Activated CD4-positive, alpha-beta T cell treated with anti-CD3 and anti-CD28 coated beads, Interleukin-2, amount 50 U/mL, for 48 hours (primary cell): ENCODE data around the gene ECEL1.
A peak's percentile ranks its signal among the peaks of the same experiment; 100 is the strongest.
"Not testable (repeated sequence)": the region's sequence is repeated elsewhere in the genome, so short reads cannot be mapped to it uniquely, and the experiment has no call there.

Source experiments
- DNase-seq, 2 experiments: peaks; one replicate each; pipeline ENCODE4 v3.0.0-alpha.2; 2020

Gene ECEL1, protein sequence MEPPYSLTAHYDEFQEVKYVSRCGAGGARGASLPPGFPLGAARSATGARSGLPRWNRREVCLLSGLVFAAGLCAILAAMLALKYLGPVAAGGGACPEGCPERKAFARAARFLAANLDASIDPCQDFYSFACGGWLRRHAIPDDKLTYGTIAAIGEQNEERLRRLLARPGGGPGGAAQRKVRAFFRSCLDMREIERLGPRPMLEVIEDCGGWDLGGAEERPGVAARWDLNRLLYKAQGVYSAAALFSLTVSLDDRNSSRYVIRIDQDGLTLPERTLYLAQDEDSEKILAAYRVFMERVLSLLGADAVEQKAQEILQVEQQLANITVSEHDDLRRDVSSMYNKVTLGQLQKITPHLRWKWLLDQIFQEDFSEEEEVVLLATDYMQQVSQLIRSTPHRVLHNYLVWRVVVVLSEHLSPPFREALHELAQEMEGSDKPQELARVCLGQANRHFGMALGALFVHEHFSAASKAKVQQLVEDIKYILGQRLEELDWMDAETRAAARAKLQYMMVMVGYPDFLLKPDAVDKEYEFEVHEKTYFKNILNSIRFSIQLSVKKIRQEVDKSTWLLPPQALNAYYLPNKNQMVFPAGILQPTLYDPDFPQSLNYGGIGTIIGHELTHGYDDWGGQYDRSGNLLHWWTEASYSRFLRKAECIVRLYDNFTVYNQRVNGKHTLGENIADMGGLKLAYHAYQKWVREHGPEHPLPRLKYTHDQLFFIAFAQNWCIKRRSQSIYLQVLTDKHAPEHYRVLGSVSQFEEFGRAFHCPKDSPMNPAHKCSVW

DNA sequence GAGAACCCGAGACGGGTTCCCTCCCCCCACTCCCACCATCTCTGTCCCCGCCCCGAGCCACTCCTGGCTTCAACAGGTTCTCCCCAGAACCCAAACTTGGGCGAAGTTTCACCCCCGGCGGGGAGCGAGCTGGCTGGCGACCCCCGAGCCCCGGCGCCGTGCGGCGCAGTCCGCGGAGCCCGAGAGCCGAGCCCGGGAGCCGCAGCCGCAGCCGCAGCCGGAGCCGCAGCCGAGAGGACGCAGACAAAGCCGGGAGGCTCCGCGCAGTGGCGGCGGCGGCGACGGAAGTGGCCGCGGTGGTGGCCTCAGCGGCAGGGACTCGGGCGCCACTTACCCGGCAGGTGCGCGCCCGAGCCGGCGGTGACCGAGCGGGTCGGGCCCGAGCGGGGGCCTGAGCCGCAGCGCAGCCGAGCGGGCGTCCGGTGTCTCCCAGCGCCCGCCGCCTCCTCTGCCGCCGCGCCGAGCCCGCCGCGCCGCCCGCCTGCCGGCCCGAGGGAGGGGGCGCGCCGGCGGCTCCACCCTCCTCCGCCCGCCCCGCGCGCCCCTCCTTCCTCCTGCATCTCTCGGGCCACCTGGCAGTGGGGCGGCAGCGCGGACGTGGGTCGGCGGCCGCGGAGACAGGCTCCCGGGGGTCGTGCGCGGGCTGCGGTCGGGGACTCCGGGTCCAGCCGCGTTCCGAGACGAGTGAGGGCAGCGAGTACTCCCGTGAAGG, at the start of gene ECEL1:
Gene ECEL1 (minus strand): TSS at position 450 of the 712 bp plus-strand sequence. CDS start 1,181 bp downstream, outside the sequence.
- peak in 1 of 2 experiments; percentile 17 for DNase-seq

DNA sequence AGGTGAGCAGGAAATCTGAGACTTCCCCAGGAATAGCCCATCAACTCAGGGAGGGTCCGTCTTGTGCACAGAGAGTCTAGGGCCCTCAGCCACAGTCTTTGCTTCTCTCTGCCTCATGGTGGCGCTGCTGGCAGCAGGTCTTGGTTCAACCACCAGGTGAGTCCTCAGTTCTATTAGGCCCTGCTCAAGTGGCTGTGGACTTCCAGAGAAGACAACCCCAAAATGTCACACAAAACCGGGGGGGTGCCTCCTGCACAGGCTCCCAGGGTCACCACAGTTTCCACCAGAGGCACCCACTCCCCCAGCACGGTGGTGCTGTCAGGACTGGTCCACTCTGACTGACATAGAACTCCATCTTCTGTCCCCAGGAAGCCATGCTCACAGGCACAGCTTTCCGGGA, 49.4 kb upstream of the ECEL1 start:
- peak in 1 of 2 experiments; percentile 23 for DNase-seq

DNA sequence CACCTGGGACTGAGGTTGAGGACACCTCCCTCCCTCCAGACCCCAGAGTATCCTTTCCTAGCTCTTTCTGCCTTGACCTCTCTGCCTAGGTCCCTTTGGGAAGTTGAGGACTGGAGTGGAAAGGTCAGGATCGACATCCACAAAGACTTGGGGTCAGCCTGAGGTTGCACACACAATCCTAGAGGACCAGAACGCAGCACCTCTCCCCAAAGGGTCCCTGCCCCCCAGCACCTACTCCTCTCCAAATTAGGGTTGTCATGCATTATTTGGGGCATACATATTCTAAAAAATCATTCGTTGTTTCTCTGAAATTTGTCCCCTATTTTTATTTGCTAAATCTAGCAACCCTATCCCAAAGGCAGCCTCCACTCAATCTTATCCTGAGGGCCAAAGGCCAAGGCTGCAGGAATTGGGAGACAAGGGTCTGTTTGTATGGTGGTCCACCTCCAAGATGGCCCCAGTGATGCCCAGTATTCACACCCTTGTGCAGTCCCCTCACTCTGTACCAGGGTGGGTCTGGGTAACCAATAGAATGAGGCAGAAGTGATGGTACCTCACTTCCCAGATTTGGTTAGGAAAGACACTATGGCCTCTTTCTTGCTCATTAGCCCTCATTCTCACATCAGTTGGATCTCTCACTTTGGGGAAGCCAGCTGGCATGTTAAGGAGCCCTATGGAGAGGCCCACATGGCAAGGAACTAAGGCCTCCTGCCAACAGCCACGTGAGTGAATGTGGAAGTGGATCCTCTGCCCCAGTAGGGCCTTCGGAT, 48.3 kb upstream of the ECEL1 start:
- DNase-seq = no peak

DNA sequence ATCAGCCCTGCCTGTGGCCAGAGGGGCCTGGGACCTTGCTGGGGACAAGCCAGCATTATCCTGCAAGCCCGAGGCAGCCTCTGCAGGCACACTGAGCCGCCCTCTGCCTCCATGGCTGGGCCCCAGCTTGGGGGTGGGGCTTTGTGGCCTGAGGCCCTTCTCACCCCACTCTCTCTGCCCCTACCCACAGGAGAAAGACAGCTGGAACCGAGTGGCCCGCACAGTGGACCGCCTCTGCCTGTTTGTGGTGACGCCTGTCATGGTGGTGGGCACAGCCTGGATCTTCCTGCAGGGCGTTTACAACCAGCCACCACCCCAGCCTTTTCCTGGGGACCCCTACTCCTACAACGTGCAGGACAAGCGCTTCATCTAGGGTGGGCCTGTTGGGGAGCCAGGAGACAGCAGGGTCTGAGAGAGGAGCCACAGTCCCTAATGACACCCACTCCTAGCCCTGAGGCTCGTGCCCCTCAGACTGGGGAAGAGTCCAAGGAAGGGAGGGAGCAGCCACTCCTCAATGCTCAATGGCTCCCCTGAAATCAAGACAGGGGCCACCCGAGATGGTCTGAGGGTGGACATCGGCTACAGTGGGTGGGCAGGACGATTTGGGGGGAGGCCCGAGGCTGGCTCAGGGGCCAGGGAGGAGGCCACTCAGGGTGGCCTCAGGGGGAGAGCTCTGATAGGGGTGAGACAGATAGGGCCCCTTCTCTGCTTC, 47.5 kb upstream of the ECEL1 start:
- no peak for DNase-seq

DNA sequence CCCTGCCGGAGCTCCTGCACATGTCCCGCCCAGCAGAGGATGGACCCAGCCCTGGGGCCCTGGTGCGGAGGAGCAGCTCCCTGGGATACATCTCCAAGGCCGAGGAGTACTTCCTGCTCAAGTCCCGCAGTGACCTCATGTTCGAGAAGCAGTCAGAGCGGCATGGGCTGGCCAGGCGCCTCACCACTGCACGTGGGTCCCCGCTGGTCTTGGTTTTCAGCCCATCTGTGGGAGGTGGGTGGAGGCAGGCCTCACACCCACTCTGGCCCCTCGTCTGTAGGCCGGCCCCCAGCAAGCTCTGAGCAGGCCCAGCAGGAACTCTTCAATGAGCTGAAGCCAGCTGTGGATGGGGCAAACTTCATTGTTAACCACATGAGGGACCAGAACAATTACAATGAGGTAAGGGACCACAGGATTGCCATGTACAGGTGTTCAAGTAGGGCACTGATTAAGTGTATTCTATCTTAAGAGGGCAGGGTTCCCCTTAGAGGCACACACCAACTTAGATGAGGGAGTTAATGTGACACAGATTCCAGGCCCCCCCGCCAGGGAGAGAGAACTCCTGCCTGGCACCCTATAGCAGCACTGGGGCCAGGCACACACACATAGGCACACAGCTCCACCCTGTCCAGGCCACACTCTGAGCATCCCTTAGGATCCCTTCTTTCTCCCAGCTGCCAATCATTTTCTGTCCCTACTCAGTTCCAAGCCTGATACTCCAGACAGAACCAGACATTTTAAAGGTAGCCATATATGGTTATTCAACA, 46.5 kb upstream of the ECEL1 start:
- no peak for DNase-seq

DNA sequence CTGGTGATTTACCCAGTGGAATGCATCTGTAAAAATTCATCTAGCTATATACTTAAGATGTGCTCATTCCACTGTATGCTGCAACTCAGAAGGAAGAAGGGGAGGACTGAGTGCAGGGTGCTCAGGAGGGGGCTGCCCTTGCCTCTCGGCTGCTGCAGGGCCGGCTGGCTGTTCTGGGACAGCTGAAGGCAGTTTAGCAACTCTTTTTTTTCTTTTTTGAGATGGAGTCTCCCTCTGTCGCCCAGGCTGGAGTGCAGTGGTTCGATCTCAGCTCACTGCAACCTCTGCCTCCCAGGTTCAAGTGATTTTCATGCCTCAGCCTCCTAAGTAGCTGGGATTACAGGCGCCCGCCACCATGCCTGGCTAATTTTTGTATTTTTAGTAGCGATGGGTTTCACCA, 45.2 kb upstream of the ECEL1 start:
- DNase-seq = not testable (repeated sequence)

DNA sequence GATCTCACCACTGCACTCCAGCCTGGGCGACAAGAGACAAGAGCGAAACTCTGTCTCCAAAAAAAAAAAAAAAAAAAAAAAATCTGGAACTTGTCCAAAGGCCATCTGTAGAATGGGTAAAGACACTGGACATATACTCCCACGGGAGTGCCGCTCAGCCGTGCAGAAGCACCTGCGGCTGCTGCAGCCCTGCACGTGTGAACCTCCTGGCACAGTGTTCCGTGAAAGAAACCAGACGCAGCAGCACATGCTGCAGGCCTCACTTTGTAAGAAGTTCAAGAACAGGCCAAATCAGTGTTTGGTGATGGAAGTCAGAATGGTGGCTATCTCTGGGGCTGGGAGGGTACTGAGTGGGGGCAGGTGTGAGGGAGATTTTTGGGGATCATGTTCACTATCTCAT, 44.8 kb upstream of the ECEL1 start:
- no peak for DNase-seq

DNA sequence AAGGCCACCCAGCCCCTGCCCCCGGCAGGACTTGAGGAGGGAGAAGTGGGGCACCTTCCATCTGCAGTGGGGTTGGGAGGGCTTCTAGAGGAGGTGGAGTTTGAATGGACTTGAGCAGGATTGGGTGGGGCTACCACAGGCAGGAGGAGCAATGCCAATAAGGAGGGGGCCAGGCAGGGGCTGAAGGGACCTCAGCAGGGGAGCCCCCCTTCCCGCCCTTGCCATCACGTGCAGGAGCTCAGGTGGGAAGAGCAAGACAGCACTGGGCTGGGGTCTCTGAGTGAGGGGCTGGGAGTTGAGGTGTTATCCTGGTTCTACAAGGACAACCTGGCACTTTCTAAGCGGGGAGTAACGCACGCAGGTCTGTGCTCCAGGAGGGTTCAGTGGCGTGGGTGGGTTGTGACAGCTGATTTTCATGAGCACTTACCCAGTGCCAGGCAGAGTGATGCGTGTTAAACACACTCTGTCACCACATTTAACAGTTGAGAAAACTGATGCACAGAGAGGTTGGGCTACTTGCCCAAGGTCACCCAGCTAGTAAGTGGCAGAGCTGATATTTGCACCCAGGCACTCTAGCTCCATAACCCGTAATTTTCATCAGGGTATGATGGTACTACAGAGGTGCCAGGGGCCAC, 43.1 kb upstream of the ECEL1 start:
- DNase-seq = no peak

DNA sequence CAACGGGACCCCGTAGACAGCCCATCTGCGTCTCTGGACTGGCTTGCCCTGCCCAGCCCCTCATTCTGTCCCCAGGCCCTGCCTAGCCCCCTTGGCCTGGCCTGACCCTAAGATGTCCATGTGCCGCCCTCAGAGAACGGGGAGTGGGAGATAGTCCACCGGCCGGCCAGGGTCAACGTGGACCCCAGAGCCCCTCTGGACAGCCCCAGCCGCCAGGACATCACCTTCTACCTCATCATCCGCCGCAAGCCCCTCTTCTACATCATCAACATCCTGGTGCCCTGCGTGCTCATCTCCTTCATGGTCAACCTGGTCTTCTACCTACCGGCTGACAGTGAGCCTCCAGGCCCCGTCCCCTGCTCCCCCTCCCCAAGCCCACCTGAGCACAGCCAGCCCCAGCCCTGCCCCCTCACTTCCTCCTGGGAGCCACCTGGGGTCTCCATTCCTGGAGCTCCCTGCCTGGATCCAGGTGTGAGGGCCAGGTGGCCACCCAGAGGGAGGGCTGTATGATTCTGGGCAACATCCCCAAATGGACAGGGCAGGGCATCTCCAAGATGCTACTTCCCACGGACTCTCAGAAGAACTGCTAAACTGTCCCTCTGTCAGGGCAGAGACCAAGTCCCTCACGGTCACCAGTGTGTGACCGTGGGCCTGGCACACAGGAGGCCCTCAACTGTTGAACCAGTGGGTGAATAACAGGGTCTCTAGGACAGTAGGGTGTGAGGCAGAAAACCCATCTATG, 42.3 kb upstream of the ECEL1 start:
- DNase-seq = no peak

DNA sequence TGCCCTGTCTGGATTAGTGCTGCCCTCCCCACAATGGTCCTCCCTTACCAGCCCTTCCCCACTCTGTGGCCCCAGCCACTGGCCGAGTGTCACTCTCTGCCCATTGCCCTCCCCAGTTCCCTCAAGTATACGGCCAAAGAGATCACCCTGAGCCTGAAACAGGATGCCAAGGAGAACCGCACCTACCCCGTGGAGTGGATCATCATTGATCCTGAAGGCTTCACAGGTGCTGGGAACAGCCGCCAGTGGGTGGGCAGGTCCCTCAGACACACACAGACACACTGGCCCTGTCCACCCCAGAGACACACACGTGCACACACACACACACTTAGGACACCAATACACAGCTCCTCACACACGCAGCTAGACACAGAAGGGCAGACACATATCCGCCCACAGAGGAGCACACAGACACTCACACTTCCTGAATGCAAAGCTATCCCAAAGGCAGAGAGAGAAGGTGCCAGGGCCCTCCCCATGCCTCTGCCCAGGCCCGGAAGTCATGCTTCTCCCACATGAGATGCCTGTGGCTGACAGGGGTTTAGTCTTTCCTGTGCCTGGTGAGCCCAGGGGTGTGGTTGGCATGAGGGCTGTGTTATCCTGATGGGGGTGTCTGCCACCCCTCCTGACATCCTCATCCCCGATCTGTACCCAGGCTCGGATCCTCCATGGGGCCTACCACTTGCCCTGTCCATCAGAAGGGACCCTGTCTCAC, 41.3 kb upstream of the ECEL1 start:
- no peak for DNase-seq

DNA sequence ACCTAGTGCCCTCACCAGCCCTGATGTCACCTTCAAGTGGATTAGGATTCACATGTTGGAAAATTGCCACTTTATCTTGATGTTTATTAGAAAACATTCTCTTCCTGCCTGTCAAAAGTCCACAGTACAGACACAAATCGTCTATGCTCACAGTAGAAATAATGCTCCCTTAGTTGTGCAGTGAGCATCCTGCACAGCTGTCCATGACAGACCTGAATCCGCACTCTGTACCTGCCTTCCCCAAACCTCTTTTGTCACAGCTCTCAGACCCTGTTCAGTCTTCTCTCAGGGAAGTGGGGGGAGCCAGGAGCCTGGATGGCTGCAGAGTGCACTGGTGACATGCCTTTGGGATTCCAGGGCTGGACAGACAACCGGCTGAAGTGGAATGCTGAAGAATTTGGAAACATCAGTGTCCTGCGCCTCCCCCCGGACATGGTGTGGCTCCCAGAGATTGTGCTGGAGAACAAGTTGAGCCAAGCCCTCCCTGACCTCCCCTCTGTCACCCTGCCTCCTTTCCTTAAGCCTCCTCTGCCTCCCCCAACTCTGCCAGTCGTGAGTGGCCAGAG, 40.4 kb upstream of the ECEL1 start:
- no peak for DNase-seq

DNA sequence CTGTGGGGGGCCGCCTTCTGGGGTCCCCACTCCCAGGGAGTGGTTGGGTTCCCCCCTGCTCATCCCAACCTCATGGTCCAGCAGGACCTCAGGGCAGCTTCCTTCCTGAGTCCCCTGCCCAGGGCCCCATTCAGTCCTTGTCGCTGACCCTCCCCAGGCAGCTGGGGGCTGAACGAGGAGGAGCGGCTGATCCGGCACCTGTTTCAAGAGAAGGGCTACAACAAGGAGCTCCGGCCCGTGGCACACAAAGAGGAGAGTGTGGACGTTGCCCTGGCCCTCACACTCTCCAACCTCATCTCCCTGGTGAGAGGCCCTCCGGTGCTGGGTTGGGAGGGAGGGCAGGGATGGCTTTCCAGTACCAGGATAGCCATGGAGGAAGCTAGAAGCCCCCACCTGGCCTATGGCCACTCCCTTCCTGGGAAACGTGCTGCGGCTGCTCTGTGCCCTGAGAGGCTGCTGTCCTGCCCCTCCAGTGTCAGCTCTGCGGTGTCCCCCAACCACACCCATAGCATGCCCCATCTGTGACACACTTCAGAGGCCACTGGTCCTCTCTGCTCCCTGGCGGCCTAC, 38.8 kb upstream of the ECEL1 start:
- DNase-seq = no peak

DNA sequence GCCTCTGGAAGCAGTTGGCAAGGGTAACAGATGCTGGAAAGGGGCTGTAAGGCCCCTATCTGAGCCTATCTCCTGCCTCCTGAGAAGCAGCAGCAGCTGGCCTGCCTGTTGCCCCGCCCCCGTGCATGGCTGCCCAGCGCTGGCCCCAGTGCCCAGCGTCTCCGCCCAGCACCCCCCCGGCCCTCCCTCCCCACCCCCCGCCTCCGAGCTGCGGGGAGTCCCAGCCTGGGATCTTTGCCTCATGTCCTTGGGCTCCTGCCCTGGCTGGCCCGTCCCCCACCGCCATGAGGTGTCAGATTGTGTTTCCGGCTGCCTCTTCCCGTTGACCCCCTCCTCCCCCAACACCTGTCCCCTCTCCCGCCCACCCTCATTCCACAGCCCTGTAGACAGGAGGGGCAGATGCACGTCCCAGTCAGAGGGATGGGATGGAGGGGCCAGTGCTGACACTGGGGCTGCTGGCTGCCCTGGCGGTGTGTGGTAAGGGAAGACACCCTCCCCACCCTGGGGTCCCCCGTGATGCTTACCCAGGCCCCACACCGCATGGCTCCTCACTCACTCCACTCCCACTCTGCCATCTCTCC, 38.2 kb upstream of the ECEL1 start, which contains the start of gene CHRND:
Gene CHRND (plus strand): TSS at position 370 of the 581 bp plus-strand sequence. CDS start 56 bp downstream, at position 426.
- no peak for DNase-seq

DNA sequence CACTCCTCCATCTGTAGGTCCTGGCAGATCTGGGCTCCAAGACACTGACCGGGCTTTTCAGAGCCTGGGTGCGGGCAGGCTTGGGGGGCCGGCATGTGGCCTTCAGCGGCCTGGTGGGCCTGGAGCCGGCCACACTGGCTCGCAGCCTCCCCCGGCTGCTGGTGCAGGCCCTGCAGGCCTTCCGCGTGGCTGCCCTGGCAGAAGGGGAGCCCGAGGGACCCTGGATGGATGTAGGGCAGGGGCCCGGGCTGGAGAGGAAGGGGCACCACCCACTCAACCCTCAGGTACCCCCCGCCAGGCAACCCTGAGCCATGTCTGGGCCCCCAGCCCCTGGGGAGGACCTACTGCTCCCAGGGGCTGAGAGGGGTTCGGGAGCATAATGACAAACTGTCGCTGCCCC, 37.6 kb upstream of the ECEL1 start:
- DNase-seq = no peak

DNA sequence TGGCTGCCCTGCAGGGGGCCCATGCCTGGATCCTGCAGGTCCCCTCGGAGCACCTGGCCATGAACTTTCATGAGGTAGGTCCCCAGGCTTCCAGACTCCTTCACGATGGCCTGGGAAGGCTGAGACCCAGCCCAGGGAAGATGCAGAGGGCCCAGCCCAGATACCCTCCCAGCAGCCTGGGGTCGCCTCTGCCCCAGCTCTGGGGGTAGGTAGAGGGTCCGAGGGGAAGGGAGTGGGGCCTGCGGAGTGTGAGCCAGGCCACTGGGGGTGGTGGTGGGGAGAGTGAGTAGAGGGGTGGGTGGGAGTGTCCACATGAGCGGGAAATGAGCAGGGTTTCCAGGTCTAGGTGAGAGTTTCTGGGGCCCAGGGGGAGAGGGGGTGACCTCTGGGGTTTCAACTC, 37.1 kb upstream of the ECEL1 start:
- DNase-seq = no peak

DNA sequence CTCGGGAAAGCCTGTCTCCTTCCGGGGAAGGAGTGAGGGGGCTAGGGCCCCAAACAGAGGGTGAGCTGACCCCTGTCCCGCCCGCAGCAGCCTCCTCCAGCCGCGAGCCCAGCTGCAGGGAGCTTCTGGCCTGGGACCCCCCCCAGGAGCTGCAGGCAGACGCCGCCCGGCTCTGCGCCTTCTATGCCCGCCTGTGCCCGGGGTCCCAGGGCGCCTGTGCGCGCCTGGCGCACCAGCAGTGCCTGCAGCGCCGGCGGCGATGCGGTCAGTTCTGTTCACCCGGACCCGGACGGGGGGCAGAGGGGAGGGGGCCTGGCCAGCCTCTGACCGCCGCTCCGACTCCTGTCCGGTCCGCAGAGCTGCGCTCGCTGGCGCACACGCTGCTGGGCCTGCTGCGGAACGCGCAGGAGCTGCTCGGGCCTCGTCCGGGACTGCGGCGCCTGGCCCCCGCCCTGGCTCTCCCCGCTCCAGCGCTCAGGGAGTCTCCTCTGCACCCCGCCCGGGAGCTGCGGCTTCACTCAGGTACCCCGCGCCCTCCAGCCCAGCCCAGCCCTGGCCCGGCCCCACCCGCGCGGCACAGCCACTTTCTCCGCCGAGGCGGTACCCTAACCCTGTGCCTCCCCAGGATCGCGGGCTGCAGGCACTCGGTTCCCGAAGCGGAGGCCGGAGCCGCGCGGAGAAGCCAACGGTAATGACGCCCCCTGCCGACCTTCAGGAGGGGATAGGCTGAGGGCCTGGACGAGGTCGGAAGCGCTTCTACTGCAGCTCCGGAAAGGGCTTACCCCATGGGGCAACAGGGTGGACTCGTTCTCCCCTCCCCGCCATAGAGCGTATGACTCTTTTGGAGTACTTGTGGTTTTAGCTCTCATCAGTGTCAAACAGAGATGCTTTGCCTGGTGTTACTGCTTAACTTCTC, 36.3 kb upstream of the ECEL1 start:
- peak; percentile 44 to 60 for DNase-seq

DNA sequence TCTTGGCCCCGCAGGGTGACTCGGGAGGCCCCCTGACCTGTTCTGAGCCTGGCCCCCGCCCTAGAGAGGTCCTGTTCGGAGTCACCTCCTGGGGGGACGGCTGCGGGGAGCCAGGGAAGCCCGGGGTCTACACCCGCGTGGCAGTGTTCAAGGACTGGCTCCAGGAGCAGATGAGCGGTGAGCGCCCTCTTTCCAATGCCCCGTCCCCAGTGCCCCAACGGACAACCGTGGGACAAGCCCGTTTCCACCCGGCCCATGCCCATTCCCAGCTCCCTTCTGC, 35.7 kb upstream of the ECEL1 start:
- no peak for DNase-seq
